Superior temporal gyrus (tissue), 1 donor: ENCODE results near the gene NCCRP1.

Source experiments
- DNase-seq: peaks from one replicate; pipeline ENCODE4 v3.0.0-alpha.2; 2016; ENCODE audit errors: extremely low spot score

The NCCRP1 gene

GRCh38 chr19:39164289-39164688 lies 32.5 kb upstream of the NCCRP1 start:
- DNase-seq, result no peak

GRCh38 chr19:39165857-39166256 lies 30.9 kb upstream of the NCCRP1 start:
- DNase-seq, result no peak

- DNase-seq, result no peak
Measured at GRCh38 chr19:39166571-39167391, 30.0 kb upstream of the NCCRP1 start.

- no peak for DNase-seq
Measured at GRCh38 chr19:39167461-39168257, 29.1 kb upstream of the NCCRP1 start.

GRCh38 chr19:39168258-39169142 lies 28.3 kb upstream of the NCCRP1 start:
- DNase-seq, result no peak

GRCh38 chr19:39169143-39169810 lies 27.5 kb upstream of the NCCRP1 start:
- DNase-seq, result no peak

GRCh38 chr19:39170386-39171231 lies 26.2 kb upstream of the NCCRP1 start:
- DNase-seq, result no peak

GRCh38 chr19:39171479-39172465 lies 25.0 kb upstream of the NCCRP1 start:
- DNase-seq, result no peak

GRCh38 chr19:39172700-39173501 lies 23.9 kb upstream of the NCCRP1 start:
- no peak for DNase-seq

GRCh38 chr19:39173502-39173991 lies 23.2 kb upstream of the NCCRP1 start:
- DNase-seq, result no peak

GRCh38 chr19:39174142-39174541 lies 22.6 kb upstream of the NCCRP1 start:
- DNase-seq, result no peak

- DNase-seq, result no peak
Measured at GRCh38 chr19:39174558-39175544, 21.9 kb upstream of the NCCRP1 start.

- no peak for DNase-seq
Measured at GRCh38 chr19:39175564-39175963, 21.2 kb upstream of the NCCRP1 start.

GRCh38 chr19:39177110-39177699 lies 19.6 kb upstream of the NCCRP1 start:
- DNase-seq, result no peak

GRCh38 chr19:39177736-39178135 lies 19.0 kb upstream of the NCCRP1 start:
- no peak for DNase-seq

- no peak for DNase-seq
Measured at GRCh38 chr19:39178296-39179006, 18.3 kb upstream of the NCCRP1 start.
